Upper lobe of left lung (tissue), 4 donors: ENCODE measurements around the gene GPR137C.

Experiments
- CTCF ChIP-seq, 6 experiments: fragments of 450-650 bp in 4 of 6; fragments of 200-600 bp in 2 of 6; sonication (generic) in 2 of 6; IDR thresholded peaks; one replicate each; pipeline ENCODE4 v1.5.1; 2016 to 2019; ENCODE audit warnings: antibody characterized with exemption in 6 of 6
- EP300 ChIP-seq, 4 donors: sonication (generic); formaldehyde crosslinking; IDR thresholded peaks; one replicate each; pipeline ENCODE4 v1.5.1; 2017; ENCODE audit warnings: antibody characterized with exemption in 4 of 4, control low read depth in 2 of 4
- POLR2A ChIP-seq, 4 donors: fragments of 450-650 bp; IDR thresholded peaks; one replicate each; pipeline ENCODE4 v1.5.1; 2016 to 2017; ENCODE audit warnings: antibody characterized with exemption in 4 of 4, mild to moderate bottlenecking in 2 of 4
- POLR2AphosphoS5 ChIP-seq, 2 donors: sonication (generic); formaldehyde crosslinking; IDR thresholded peaks; one replicate each; pipeline ENCODE4 v1.5.1; 2017; ENCODE audit warnings: antibody characterized with exemption in 2 of 2

DNA sequence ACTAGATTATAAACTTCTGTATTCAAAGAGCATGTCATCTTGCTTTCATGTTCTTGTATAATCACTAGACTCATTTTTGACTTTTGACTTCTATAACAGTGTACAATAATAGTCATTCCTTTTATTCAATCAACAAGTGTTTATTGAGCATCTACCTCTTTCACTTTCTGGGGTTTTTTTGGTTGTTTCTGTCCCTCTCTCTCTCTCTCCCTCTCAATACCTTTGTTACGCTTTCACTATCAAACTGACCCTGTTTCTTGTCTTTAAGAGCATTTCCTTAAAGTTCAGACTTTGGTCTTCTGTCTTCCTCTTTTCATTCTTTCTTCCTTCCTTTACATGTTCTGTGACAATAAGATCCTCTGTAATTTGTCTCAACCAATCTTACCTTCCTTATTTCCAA is 49.5 kb downstream of the GPR137C start:
- no peak for TF ChIP-seq POLR2A (IDR thresholded peaks at IDR 0.05)
- no peak for TF ChIP-seq CTCF (IDR thresholded peaks at IDR 0.05)
- TF ChIP-seq POLR2AphosphoS5 (IDR thresholded peaks at IDR 0.05): no peak
- TF ChIP-seq EP300 (IDR thresholded peaks at IDR 0.05): no peak
